T47D (cell line): ENCODE measurements around the gene KIF3A.

Experiments used
- DNase-seq, 2 experiments: peaks; one replicate each; pipeline versions ENCODE4 v3.0.0 to v3.0.0-alpha.2; 2011 to 2012; ENCODE audit warnings: low read depth in 1 of 2, low spot score in 1 of 2
- JUND ChIP-seq: IDR thresholded peaks from 2 replicates; pipeline ENCODE4 v1.6.1; 2012; ENCODE audit warnings: low read depth
- in situ Hi-C: cut with HindIII; loops from 2 replicates; pipeline ENCODE4 v1.10.0; 2016; ENCODE audit warnings: low sequenced_read_pairs, low pct_unique_long_range_greater_than_20kb

The KIF3A gene

DNA sequence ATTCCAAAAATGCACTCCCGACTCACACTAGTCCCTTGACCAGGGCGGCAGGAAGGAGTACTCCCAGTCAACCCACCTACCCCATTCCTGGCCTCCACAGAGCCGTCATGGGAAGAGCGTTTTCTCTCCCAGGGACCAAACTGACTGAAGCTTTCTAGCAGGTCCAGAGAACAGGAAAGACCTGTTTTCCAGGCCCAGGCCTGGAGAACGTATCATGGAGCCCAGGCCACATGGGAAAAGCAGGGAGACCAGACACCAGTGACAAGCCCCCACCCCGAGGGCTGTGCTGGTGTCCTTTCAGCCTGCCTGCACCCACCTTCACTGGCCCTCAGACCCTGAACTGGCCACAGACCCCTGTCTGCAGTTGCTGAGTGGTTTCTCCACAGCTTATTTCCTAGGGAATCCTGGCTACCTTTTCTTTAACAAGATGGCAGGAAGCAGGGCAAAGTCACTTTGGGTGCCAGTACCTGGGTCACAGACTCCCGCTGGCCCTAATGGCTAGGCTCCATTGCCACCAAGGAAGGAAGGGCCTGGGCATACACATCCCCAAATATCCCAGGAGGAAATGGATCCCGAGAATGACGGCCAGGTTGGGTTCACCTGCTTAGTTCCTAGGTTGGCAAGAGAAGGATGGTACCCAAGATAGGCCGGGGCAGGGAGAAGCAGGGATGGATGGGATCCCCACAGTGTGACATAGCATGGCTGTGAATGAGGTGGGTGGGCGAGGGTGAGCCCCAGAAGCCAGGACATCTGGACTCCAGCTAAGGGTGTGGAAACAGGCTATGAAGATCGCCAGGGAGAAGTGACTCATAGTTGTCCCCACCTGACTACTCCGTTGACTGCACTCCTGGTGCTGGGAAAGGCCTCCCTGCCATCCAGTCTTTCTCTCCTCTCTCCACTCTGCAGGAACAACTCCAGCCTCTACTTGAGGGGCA lies 22.0 kb upstream of the KIF3A start:
- DNase-seq, result peak in 1 of 2 experiments; percentile 84
- in situ Hi-C loops, result no loop called here
- TF ChIP-seq JUND, result no peak

DNA sequence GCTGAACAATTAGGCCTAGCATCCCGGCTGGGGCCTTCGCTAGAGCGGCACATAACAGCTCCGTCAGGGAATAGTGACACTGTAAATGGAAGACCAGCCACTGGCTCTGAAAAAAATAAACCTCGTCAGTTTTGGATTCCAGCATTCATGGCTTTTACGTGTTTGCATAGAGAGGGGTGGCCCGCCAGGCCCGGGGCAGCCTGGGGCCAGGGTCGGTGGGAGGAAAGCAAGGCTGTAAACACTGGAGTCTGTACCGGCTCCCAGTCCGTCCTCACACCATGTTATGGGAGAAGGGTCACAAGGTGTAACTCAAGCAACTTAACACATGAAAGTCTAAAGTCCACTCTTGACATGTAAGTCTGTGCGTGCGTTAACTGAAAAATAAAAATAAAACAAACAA lies 21.1 kb upstream of the KIF3A start:
- in situ Hi-C loops, result no loop called here
- TF ChIP-seq JUND, result no peak
- DNase-seq, result no peak

DNA sequence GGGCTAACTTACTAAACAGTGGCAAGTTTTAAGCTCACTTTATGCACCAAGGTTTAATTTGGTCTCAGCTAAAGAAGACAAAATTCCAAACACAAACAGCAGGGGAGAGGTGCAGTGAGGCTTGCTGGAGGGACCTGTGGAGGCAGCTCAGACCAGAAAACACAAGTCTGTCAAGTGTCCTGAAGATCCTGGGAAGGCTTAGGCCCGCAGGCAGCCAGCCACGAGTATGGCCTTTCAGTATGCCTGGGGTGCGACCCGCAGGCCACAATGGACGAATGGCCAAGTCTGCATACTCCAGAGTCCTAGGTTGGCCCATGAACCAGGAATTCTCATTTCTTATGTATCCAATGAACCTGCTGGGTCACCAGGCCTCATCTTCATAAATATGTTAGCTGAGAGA lies 19.2 kb upstream of the KIF3A start:
- no peak for TF ChIP-seq JUND
- in situ Hi-C loops, result no loop called here
- no peak for DNase-seq

DNA sequence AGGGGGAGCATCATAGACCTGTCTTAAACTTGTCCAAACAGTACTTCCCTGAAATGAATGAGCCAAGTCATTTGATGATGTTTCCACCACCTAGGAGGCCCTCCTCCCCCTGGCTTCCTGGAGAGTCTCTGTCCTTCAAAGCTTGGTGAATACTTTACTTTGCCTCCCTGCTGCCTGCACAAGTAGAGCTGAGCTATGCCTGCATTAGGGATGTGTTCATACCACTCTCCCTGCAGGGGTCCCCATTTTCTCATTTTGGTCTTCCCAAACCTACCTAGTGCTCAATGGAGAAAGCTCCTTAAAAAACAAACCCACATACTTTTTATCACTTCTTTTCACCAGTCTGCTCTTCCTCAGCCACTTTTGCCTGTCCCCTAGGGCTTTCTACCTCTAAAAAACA lies 17.6 kb upstream of the KIF3A start:
- TF ChIP-seq JUND, result no peak
- in situ Hi-C loops, result no loop called here
- DNase-seq, result peak in 1 of 2 experiments; percentile 71

DNA sequence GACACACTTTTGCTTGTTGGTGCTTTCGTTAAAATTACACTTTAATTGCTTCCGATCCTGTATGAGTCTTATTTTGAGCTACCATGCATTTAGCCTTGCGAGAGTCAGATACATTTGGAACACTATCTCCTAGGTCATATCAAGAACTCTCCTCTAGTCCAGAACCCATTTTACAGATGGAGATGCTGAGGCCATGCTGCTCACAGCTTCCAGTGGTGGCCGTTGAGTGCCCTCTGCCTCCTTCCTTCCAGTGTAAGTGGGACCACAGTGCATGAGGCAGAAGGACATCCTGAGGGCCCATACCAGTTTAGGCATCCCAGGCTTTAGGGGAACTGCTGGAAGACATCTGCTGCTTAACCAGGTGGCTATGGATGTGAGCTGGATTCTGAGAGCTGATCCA lies 16.8 kb upstream of the KIF3A start:
- TF ChIP-seq JUND, result no peak

DNA sequence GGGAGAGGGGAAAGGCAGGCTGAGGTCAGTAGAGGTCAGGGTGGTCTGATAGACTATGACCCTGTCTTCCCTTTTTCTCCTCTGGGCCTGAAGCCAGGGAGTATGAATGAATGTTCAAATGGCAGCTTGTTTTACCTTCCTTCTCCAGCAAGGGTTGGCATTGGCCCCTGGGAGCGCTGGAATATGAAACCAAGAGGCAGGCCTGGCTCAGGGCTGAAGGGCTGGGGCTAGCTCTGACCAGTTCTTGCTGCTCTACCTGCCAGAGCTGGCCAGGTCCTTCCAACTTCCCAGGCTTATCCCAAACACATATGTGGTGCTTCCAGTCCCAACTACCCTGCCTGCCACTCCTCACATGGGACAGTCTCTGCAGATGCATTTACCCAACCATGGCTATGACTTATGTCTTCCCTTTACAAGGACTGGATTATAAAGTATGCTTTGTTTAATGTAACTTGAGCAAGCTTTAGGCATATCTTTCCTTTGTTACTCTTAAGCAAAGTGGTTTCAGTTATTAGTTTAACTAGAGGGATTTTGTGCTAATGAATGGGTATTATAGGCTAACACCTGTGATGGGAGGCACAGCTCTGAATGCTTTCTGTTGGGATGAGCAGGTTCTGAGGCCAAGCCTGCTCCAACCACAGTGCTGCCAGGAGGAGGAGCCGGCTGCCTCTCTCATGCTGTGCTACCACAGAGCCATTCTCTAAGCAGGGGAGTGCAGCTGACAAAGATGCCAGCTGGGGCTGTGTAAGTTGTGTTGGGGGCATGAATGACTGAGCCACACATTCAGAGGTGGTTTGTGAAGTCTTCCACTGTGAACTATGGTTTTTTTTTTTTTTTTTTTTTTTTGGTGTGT lies 16.0 kb upstream of the KIF3A start:
- in situ Hi-C loops, result no loop called here
- peak in 1 of 2 experiments; percentile 67 for DNase-seq
- no peak for TF ChIP-seq JUND

More for the DNA sequence above, 16.8 kb upstream of the KIF3A start:
- in situ Hi-C loops, result no loop called here
- no peak for DNase-seq

DNA sequence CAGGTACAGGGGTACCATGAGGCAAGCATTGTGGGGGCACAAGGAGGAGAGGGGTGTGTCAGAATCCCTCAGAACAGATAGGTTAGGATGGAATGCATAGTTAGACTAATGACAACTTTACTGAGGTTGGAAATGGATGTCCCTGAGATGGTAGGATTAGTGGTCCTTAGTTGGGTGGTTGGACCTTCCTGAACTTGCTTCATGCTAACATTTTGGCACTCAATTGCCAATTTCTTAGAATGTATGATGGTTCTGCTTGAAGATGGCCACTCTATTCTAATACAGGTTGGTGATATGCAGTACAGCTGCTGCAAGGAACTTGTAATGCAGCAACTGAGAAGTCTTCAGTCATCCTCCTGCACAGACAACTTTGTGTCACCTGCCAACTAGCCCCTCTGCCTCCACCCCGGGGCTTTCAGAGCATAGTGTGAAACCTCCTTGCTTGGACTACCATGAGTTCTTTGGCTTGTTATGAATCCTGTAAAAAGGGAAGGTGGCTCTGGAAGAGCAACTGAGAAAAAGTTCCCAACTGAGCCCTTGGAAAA lies 15.3 kb upstream of the KIF3A start:
- TF ChIP-seq JUND, result no peak
- in situ Hi-C loops, result no loop called here
- no peak for DNase-seq

DNA sequence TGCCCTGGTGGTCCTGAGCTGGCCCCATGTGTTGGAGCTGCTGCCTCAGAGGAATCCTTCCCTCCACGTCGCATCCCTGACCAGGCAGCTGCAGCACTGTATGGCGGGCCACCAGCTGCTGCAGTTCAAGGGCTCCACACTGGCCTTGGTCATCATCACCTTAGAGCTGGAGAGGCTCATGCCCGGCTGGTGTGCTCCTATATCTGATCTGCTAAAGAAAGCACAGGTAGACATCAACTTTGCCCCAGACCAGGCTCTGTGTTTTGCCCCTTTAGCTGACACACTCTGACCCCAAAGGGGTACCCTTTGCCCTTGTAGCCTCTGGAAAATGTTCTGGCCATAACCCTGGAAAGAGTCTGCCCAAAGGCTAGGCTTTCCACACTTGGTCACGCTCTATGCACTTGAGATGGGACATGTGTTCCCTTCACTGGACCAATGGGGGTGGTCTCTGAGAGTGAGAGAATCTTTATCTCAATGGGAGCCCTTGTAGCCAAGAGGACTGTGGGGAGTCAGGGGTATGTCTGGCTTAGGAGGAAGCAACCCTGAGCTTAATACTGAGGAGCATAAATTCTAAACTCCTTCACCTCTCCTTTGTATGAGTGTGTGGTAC lies 14.7 kb upstream of the KIF3A start:
- TF ChIP-seq JUND, result no peak
- in situ Hi-C loops, result no loop called here
- DNase-seq, result no peak

DNA sequence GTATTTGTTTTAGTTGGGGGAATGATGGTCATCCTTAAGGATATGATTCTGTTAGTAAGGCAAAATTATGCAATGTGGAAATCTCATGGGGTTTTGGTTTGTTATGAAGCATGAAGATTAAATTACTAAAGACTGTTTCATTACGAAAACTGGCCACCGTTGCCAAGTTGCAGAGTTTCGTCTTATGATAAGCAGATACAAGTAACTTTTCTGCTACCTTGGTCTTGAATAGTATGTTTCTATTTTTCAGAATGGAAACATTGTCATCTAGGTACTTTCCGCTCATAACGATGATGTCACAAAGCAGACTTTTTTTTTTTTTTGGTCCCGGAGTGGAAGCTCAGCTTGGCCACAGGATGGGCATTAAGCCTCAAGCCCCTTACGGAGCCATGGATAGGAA lies 14.1 kb upstream of the KIF3A start:
- no peak for DNase-seq
- in situ Hi-C loops, result no loop called here
- no peak for TF ChIP-seq JUND

- in situ Hi-C loops, result no loop called here
- no peak for TF ChIP-seq JUND
- DNase-seq, result no peak
Observed at GRCh38 chr5:132750471-132751230, 13.3 kb upstream of the KIF3A start.

GRCh38 chr5:132749506-132749905 lies 12.2 kb upstream of the KIF3A start:
- in situ Hi-C loops, result no loop called here
- no peak for DNase-seq
- TF ChIP-seq JUND, result no peak

DNA sequence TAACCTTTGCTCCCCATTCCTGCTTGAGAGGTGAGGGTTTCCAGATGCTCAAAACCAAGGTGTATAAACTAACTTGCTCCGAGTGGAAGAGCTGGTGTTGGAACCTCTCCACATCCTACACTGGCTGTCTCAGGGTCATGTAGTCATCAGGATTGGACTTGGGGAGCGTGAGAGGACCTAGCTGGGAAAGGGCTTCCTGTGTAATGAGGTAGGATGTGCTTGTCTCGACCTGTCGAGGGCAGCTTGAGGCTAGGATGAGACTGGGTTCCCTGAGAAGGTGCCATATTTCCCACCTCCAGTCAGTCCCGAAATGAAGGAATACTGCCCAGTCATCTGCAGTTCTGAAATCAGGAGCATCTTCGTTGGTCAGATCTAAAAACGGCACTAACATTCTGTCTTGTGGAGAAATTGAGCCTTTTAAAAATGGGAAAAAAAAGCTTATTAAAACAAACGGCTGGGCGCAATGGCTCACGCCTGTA lies 11.2 kb upstream of the KIF3A start:
- no peak for DNase-seq
- in situ Hi-C loops, result no loop called here
- TF ChIP-seq JUND, result no peak
